ENCODE data around the gene FAM98A.

DNA sequence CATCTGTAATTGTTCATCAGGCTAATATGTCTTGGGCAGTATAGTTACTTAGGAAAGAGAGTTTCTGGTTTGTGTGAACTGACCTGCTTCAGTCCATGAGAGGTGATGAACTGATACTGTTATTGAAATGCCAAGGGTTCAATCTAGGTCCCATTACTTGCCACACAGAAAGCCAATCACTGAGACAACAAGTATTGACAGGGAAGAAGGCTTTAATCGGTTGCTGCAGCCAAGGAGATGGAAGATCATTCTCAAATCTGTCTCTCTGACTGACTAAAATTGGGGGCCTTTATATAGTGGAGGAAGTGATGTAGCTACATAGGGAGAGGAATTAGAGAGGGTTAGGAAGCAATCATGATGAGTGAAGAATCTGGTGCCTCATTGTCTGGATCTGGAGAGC, 19.9 kb upstream of the FAM98A start:
- TF ChIP-seq, protein P1, sequence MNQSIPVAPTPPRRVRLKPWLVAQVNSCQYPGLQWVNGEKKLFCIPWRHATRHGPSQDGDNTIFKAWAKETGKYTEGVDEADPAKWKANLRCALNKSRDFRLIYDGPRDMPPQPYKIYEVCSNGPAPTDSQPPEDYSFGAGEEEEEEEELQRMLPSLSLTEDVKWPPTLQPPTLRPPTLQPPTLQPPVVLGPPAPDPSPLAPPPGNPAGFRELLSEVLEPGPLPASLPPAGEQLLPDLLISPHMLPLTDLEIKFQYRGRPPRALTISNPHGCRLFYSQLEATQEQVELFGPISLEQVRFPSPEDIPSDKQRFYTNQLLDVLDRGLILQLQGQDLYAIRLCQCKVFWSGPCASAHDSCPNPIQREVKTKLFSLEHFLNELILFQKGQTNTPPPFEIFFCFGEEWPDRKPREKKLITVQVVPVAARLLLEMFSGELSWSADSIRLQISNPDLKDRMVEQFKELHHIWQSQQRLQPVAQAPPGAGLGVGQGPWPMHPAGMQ (IDR thresholded peaks at IDR 0.05; ENCODE audit: borderline replicate concordance), result no peak
- TF ChIP-seq POLR2A (IDR thresholded peaks at IDR 0.05; ENCODE audit: low read depth, low read length) (no peak), MEF2A (IDR thresholded peaks at IDR 0.05; ENCODE audit: insufficient read depth, low read depth, low read length) (no peak), KDM1A (IDR thresholded peaks at IDR 0.05; ENCODE audit: borderline replicate concordance) (no peak), POLR2AphosphoS5 (IDR thresholded peaks at IDR 0.05; ENCODE audit: low read length) (no peak), GABPA (IDR thresholded peaks at IDR 0.05; ENCODE audit: low read depth) (no peak)
- TF ChIP-seq, protein P2, sequence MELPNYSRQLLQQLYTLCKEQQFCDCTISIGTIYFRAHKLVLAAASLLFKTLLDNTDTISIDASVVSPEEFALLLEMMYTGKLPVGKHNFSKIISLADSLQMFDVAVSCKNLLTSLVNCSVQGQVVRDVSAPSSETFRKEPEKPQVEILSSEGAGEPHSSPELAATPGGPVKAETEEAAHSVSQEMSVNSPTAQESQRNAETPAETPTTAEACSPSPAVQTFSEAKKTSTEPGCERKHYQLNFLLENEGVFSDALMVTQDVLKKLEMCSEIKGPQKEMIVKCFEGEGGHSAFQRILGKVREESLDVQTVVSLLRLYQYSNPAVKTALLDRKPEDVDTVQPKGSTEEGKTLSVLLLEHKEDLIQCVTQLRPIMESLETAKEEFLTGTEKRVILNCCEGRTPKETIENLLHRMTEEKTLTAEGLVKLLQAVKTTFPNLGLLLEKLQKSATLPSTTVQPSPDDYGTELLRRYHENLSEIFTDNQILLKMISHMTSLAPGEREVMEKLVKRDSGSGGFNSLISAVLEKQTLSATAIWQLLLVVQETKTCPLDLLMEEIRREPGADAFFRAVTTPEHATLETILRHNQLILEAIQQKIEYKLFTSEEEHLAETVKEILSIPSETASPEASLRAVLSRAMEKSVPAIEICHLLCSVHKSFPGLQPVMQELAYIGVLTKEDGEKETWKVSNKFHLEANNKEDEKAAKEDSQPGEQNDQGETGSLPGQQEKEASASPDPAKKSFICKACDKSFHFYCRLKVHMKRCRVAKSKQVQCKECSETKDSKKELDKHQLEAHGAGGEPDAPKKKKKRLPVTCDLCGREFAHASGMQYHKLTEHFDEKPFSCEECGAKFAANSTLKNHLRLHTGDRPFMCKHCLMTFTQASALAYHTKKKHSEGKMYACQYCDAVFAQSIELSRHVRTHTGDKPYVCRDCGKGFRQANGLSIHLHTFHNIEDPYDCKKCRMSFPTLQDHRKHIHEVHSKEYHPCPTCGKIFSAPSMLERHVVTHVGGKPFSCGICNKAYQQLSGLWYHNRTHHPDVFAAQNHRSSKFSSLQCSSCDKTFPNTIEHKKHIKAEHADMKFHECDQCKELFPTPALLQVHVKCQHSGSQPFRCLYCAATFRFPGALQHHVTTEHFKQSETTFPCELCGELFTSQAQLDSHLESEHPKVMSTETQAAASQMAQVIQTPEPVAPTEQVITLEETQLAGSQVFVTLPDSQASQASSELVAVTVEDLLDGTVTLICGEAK (IDR thresholded peaks at IDR 0.05; ENCODE audit: borderline replicate concordance), result no peak
- TF ChIP-seq, protein P3, sequence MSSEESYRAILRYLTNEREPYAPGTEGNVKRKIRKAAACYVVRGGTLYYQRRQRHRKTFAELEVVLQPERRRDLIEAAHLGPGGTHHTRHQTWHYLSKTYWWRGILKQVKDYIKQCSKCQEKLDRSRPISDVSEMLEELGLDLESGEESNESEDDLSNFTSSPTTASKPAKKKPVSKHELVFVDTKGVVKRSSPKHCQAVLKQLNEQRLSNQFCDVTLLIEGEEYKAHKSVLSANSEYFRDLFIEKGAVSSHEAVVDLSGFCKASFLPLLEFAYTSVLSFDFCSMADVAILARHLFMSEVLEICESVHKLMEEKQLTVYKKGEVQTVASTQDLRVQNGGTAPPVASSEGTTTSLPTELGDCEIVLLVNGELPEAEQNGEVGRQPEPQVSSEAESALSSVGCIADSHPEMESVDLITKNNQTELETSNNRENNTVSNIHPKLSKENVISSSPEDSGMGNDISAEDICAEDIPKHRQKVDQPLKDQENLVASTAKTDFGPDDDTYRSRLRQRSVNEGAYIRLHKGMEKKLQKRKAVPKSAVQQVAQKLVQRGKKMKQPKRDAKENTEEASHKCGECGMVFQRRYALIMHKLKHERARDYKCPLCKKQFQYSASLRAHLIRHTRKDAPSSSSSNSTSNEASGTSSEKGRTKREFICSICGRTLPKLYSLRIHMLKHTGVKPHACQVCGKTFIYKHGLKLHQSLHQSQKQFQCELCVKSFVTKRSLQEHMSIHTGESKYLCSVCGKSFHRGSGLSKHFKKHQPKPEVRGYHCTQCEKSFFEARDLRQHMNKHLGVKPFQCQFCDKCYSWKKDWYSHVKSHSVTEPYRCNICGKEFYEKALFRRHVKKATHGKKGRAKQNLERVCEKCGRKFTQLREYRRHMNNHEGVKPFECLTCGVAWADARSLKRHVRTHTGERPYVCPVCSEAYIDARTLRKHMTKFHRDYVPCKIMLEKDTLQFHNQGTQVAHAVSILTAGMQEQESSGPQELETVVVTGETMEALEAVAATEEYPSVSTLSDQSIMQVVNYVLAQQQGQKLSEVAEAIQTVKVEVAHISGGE (CRISPR knock-in tag; IDR thresholded peaks at IDR 0.05), result no peak
- TF ChIP-seq, protein P4, sequence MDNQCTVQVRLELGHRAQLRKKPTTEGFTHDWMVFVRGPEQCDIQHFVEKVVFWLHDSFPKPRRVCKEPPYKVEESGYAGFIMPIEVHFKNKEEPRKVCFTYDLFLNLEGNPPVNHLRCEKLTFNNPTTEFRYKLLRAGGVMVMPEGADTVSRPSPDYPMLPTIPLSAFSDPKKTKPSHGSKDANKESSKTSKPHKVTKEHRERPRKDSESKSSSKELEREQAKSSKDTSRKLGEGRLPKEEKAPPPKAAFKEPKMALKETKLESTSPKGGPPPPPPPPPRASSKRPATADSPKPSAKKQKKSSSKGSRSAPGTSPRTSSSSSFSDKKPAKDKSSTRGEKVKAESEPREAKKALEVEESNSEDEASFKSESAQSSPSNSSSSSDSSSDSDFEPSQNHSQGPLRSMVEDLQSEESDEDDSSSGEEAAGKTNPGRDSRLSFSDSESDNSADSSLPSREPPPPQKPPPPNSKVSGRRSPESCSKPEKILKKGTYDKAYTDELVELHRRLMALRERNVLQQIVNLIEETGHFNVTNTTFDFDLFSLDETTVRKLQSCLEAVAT (IDR thresholded peaks at IDR 0.05), result no peak
- TF ChIP-seq, protein P5, sequence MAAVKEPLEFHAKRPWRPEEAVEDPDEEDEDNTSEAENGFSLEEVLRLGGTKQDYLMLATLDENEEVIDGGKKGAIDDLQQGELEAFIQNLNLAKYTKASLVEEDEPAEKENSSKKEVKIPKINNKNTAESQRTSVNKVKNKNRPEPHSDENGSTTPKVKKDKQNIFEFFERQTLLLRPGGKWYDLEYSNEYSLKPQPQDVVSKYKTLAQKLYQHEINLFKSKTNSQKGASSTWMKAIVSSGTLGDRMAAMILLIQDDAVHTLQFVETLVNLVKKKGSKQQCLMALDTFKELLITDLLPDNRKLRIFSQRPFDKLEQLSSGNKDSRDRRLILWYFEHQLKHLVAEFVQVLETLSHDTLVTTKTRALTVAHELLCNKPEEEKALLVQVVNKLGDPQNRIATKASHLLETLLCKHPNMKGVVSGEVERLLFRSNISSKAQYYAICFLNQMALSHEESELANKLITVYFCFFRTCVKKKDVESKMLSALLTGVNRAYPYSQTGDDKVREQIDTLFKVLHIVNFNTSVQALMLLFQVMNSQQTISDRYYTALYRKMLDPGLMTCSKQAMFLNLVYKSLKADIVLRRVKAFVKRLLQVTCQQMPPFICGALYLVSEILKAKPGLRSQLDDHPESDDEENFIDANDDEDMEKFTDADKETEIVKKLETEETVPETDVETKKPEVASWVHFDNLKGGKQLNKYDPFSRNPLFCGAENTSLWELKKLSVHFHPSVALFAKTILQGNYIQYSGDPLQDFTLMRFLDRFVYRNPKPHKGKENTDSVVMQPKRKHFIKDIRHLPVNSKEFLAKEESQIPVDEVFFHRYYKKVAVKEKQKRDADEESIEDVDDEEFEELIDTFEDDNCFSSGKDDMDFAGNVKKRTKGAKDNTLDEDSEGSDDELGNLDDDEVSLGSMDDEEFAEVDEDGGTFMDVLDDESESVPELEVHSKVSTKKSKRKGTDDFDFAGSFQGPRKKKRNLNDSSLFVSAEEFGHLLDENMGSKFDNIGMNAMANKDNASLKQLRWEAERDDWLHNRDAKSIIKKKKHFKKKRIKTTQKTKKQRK (IDR thresholded peaks at IDR 0.05; ENCODE audit: low read depth, low read length), result no peak
- TF ChIP-seq, protein P6, sequence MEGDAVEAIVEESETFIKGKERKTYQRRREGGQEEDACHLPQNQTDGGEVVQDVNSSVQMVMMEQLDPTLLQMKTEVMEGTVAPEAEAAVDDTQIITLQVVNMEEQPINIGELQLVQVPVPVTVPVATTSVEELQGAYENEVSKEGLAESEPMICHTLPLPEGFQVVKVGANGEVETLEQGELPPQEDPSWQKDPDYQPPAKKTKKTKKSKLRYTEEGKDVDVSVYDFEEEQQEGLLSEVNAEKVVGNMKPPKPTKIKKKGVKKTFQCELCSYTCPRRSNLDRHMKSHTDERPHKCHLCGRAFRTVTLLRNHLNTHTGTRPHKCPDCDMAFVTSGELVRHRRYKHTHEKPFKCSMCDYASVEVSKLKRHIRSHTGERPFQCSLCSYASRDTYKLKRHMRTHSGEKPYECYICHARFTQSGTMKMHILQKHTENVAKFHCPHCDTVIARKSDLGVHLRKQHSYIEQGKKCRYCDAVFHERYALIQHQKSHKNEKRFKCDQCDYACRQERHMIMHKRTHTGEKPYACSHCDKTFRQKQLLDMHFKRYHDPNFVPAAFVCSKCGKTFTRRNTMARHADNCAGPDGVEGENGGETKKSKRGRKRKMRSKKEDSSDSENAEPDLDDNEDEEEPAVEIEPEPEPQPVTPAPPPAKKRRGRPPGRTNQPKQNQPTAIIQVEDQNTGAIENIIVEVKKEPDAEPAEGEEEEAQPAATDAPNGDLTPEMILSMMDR (IDR thresholded peaks at IDR 0.05 in 2 of 3, conservative IDR thresholded peaks at IDR 0.05 in 1 of 3; ENCODE audit: control insufficient read depth in 2 of 3, extremely low read depth in 1 of 3, insufficient read depth in 1 of 3, low read depth in 3 of 3, low read length in 3 of 3), result no peak
